Adrenal gland (tissue), 12 donors: Measurements from ENCODE around the gene TPI1. TPM values are rescaled to one million over a fixed set of nuclear protein-coding genes. Genes with fewer than 3 reads are reported as not detected.

Source experiments
- DNase-seq, 7 donors: peaks; one replicate each; pipeline ENCODE4 v3.0.0-alpha.2; 2019 to 2020
- H3K27ac ChIP-seq, 5 donors: fragments of 200-600 bp; sonication (generic) in 4 of 5; 1 replicate in 3 of 5; 2 replicates in 2 of 5; pipeline versions ENCODE4 v1.5.1 to v1.8.0; 2016 to 2020; ENCODE audit warnings: mild to moderate bottlenecking in 1 of 5
- H3K27me3 ChIP-seq: fragments of 200-600 bp; 2 replicates; pipeline ENCODE4 v1.8.0; 2021
- H3K36me3 ChIP-seq, 2 donors: fragments of 200-600 bp; replicated peaks in 1 of 2; 1 replicate in 1 of 2; 2 replicates in 1 of 2; pipeline versions ENCODE4 v1.5.1 to v1.8.0; 2018 to 2022
- H3K4me1 ChIP-seq, 2 donors: fragments of 200-600 bp; replicated peaks in 1 of 2; 1 replicate in 1 of 2; 2 replicates in 1 of 2; pipeline versions ENCODE4 v1.5.1 to v1.8.0; 2018 to 2021
- H3K4me3 ChIP-seq, 4 donors: fragments of 200-600 bp; sonication (generic) in 3 of 4; one replicate each; pipeline ENCODE4 v1.5.1; 2016 to 2018
- H3K9me3 ChIP-seq, 3 donors: fragments of 200-600 bp; sonication (generic) in 1 of 3; replicated peaks in 1 of 3; 1 replicate in 2 of 3; 2 replicates in 1 of 3; pipeline versions ENCODE4 v1.5.1 to v1.8.0; 2016 to 2021
- CTCF ChIP-seq, 6 experiments: fragments of 450-650 bp in 4 of 6; fragments of 200-600 bp in 2 of 6; sonication (generic) in 1 of 6; IDR thresholded peaks; 1 replicate in 5 of 6; 2 replicates in 1 of 6; pipeline versions ENCODE4 v1.5.1 to v1.8.0; 2016 to 2021; ENCODE audit warnings: antibody characterized with exemption in 6 of 6, mild to moderate bottlenecking in 2 of 6, moderate library complexity in 1 of 6
- POLR2A ChIP-seq, 2 donors: fragments of 450-650 bp; IDR thresholded peaks; one replicate each; pipeline ENCODE4 v1.6.1; 2017; ENCODE audit warnings: antibody characterized with exemption in 2 of 2, mild to moderate bottlenecking in 2 of 2, moderate library complexity in 1 of 2
- WGBS, 4 donors: extraction: QIAGEN DNeasy Blood & Tissue Kit in 2 of 4; methylation state at CpG; one replicate each; pipeline versions ENCODE4 v1.1.5 to v1.1.7; 2013 to 2017; 5-methylcytosine and 5-hydroxymethylcytosine counted together
- intact Hi-C, 2 donors: fragments of 100-400 bp; cut with DNase I; formaldehyde crosslinking; loops; one replicate each; pipeline versions ENCODE4 v1.14.1 to v1.15.0; 2022 to 2023
- polyA plus RNA-seq, 3 donors: library from polyadenylated mRNA; stranded (reverse); fragments of 200-250 nt in 2 of 3; fragments of 350-450 nt in 1 of 3; fragmentation: Illumina TruSeq in 1 of 3; extraction: RNeasy Lipid Tissue Mini Kit (QIAGEN cat#74804) in 1 of 3; gene quantifications; one replicate each; pipeline ENCODE4 v1.2.3, GENCODE V29; 2013 to 2014
- total RNA-seq, 9 donors: library from RNA; depleted of rRNA in 4 of 9; stranded (reverse); fragments of >200 nt in 4 of 9; fragments of 120-200 nt in 1 of 9; fragmentation: NEBNext Ultra II Directional in 1 of 9; extraction: Animal tissue kit (Norgen Biotek cat#: 25700) in 1 of 9; gene quantifications; one replicate each; pipeline versions ENCODE4 v1.1.0 to v1.2.4, GENCODE V29; 2013 to 2023
- donor health status: healthy with polysubstance abuse.
- donor health status: Bipolar disorder and iron deficiency.
- donor health status: DM: yes; HTN: yes; CAD: no.
- donor health status: DM: no; HTN: no; CAD: no.
- donor health status: DM: no; HTN: no; CAD: no.
- donor health status: DM: yes; HTN: yes; CAD: no.

TPI1 gene
- total and polyA plus RNA-seq, 12 donors, result 241 to 2,322 (median 783) TPM

DNA sequence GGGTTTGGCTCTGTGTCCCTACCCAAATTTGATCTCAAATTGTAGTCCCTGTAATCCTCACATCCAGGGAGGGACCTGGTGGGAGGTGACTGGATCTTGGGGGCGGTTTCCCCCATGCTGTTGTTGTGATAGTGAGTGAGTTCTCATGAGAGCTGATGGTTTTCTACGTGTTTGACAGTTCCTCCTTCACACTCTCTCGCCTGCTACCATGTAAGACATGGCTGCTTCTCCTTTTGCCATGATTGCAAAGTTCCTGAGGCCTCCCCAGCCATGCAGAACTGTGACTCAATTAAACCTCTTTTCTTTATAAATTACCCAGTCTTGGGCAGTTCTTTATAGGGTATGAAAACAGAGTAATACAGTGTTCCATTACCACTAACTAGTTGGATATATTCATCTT is 27.0 kb downstream of the TPI1 start:
- intact Hi-C loops, result no loop called here
- 79 to 89% (median 85%) methylated on average over 3 of the region's 3 CpGs for WGBS, 4 donors
- Histone ChIP-seq H3K27ac (no peak overlapping the region), H3K36me3 (no peaks in the 10 kb centered on the region), H3K9me3 (no peaks in the 10 kb centered on the region), H3K27me3 (no peaks in the 10 kb centered on the region), H3K4me1 (peaks cover 5 to 16% of the 10 kb centered on the region in 2 donors), H3K4me3 (no peak overlapping the region)
- TF ChIP-seq CTCF (IDR thresholded peaks at IDR 0.05) (no peak), POLR2A (IDR thresholded peaks at IDR 0.05) (no peak)
- DNase-seq, result no peak

DNA sequence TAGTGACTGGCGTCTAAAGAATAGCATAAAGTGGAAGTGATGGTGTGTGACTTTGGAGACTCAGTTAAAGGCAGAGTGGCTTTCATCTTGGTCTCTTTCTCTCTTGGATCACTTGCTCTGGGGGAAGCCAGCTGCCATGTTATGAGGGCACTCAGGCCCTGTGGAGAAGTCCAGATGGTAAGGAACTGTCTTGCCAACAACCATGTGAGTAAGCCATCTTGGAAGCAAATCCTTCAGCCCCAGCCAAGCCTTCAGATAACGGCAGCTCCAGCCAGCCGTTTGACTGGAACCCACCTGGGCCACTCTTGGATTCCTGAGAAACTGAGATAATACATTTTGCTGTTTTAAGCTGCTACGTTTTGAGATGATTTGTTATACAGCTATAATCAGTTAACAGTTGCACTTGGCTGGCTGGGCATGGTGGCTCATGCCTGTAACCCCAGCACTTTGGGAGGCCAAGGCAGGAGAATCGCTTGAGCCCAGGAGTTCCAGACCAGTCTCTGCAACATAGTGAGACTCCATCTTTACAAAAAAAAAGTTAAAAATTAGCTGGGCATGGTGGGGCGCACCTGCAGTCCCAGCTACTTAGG is 29.6 kb downstream of the TPI1 start:
- H3K9me3 ChIP-seq, result no peaks in the 10 kb centered on the region
- H3K4me1 ChIP-seq, result peaks cover 0 to 2% of the 10 kb centered on the region in 2 donors
- 78 to 88% (median 84%) methylated on average over 5 to 6 of the region's 6 CpGs for WGBS, 4 donors
- H3K27ac ChIP-seq, result no peak overlapping the region
- H3K4me3 ChIP-seq, result no peak overlapping the region
- intact Hi-C loops, result no loop called here
- no peak for DNase-seq
- TF ChIP-seq CTCF (IDR thresholded peaks at IDR 0.05), result no peak
- TF ChIP-seq POLR2A (IDR thresholded peaks at IDR 0.05), result no peak
- no peaks in the 10 kb centered on the region for H3K36me3 ChIP-seq
- H3K27me3 ChIP-seq, result no peaks in the 10 kb centered on the region

GRCh38 chr12:6899427-6899826 is 32.1 kb downstream of the TPI1 start:
- Histone ChIP-seq H3K4me1 (peaks cover 0 to 5% of the 10 kb centered on the region in 2 donors), H3K4me3 (no peak overlapping the region), H3K27me3 (no peaks in the 10 kb centered on the region), H3K36me3 (no peaks in the 10 kb centered on the region), H3K9me3 (no peaks in the 10 kb centered on the region), H3K27ac (no peak overlapping the region)
- TF ChIP-seq POLR2A (IDR thresholded peaks at IDR 0.05) (no peak), CTCF (IDR thresholded peaks at IDR 0.05) (no peak)
- 75 to 89% (median 79%) methylated on average over 4 to 5 of the region's 5 CpGs for WGBS, 4 donors
- no peak for DNase-seq
- intact Hi-C loops, result no loop called here

DNA sequence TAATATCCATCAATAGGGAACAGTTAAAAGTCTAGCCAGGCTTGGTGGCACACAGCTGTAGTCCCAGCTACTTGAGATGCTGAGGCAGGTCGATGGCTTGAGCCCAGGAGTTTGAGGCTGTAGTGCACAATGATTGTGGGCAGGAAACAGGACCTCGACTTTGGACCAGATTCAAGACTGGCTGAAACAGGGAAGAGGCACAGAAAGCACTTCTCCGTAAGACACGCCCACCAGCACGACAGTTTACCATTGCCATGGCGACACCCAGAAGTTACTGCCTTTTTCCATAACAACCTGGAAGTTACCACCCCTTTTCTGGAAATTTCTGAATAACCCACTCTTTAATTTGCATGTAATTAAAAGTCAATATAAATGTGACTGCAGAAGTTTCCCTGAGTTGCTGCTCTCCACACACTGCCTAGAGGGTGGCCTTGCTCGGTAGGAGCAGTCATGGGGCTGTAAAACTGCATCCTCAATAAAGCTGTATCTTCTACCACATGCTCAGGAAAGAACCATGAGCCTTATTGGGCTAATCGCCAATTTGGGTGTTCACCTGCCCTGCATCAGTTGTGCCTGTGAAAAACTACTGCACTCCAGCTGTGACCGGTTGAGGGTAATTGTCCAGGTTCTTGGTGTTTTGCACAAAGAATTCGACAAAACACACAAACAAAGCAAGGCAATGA is 32.6 kb downstream of the TPI1 start:
- H3K9me3 ChIP-seq, result no peaks in the 10 kb centered on the region
- TF ChIP-seq CTCF (IDR thresholded peaks at IDR 0.05) (no peak), POLR2A (IDR thresholded peaks at IDR 0.05) (no peak)
- no peak overlapping the region for H3K27ac ChIP-seq
- H3K36me3 ChIP-seq, result no peaks in the 10 kb centered on the region
- intact Hi-C loops, result no loop called here
- no peaks in the 10 kb centered on the region for H3K27me3 ChIP-seq
- 55 to 69% (median 60%) methylated on average over 9 to 10 of the region's 10 CpGs for WGBS, 4 donors
- H3K4me3 ChIP-seq, result no peak overlapping the region
- DNase-seq, result peak in 6 of 7 donors; percentile 44 to 77 (median 64)
- H3K4me1 ChIP-seq, result peaks cover 2 to 7% of the 10 kb centered on the region in 2 donors
